Left lobe of liver (tissue), 2 donors: ENCODE results near the gene DSC1. TPM values are rescaled to one million over a fixed set of nuclear protein-coding genes. Genes with fewer than 3 reads are reported as not detected.
"Not testable (repeated sequence)": the region's sequence is repeated elsewhere in the genome, so short reads cannot be mapped to it uniquely, and the experiment has no call there.

Experiments used
- ATAC-seq: fragments of 200-7000 bp; cut with Tn5 transposase; one replicate; pipeline ENCODE4 v1.9.1; 2020; ENCODE audit warnings: mild to moderate bottlenecking, moderate library complexity
- DNase-seq: peaks from one replicate; pipeline ENCODE4 v3.0.0-alpha.2; 2020; ENCODE audit warnings: low spot score
- total RNA-seq: library from RNA; stranded (reverse); gene quantifications from one replicate; pipeline ENCODE4 v1.2.1, GENCODE V29; 2021
- donor health status: DM: no; HTN: no; CAD: no; lungs with moderate emphysema.
- donor health status: DM: no; HTN: yes; CAD: no.

The DSC1 gene
- total RNA-seq, 1 donor from 2014 or later = not detected

GRCh38 chr18:31177369-31177768 lies 14.7 kb upstream of the DSC1 start:
- not testable (repeated sequence) for ATAC-seq, DNase-seq

GRCh38 chr18:31176531-31176930 lies 13.9 kb upstream of the DSC1 start:
- no peak for DNase-seq

GRCh38 chr18:31171144-31171839 lies 8.6 kb upstream of the DSC1 start:
- DNase-seq = no peak
- ATAC-seq = no peak

More at GRCh38 chr18:31176531-31176930, 13.9 kb upstream of the DSC1 start:
- ATAC-seq = no peak

GRCh38 chr18:31170335-31170734 lies 7.7 kb upstream of the DSC1 start:
- DNase-seq = no peak
- ATAC-seq = no peak

- DNase-seq (no peak), ATAC-seq (no peak)
These were observed 250 bp downstream of the DSC1 start for GRCh38 chr18:31162419-31162793.

GRCh38 chr18:31161757-31162418 lies 768 bp downstream of the DSC1 start:
- DNase-seq (no peak), ATAC-seq (no peak)

- no peak for ATAC-seq
These were observed 5.6 kb downstream of the DSC1 start for GRCh38 chr18:31156821-31157763.

GRCh38 chr18:31155498-31155897 lies 7.2 kb downstream of the DSC1 start:
- ATAC-seq = no peak

More at GRCh38 chr18:31156821-31157763, 5.6 kb downstream of the DSC1 start:
- DNase-seq = no peak

GRCh38 chr18:31154181-31154580 lies 8.5 kb downstream of the DSC1 start:
- DNase-seq (no peak), ATAC-seq (no peak)

More at GRCh38 chr18:31155498-31155897, 7.2 kb downstream of the DSC1 start:
- no peak for DNase-seq

- ATAC-seq = no peak
These were observed 13.3 kb downstream of the DSC1 start for GRCh38 chr18:31149351-31149750.

GRCh38 chr18:31148600-31148999 lies 14.1 kb downstream of the DSC1 start:
- ATAC-seq = no peak
- DNase-seq = no peak

More at GRCh38 chr18:31149351-31149750, 13.3 kb downstream of the DSC1 start:
- DNase-seq = no peak

GRCh38 chr18:31146809-31147208 lies 15.8 kb downstream of the DSC1 start:
- ATAC-seq (no peak), DNase-seq (no peak)

GRCh38 chr18:31143025-31143424 lies 19.6 kb downstream of the DSC1 start:
- DNase-seq (no peak), ATAC-seq (no peak)

- no peak for ATAC-seq
- no peak for DNase-seq
These were observed 23.9 kb downstream of the DSC1 start for GRCh38 chr18:31138709-31139108.

- DNase-seq (no peak), ATAC-seq (no peak)
These were observed 27.6 kb downstream of the DSC1 start for GRCh38 chr18:31134988-31135529.

- DNase-seq (no peak), ATAC-seq (no peak)
These were observed 33.1 kb downstream of the DSC1 start for GRCh38 chr18:31129398-31130115.

GRCh38 chr18:31125878-31126277 lies 36.8 kb downstream of the DSC1 start:
- ATAC-seq (no peak), DNase-seq (no peak)

- not testable (repeated sequence) for ATAC-seq, DNase-seq
These were observed 39.5 kb downstream of the DSC1 start for GRCh38 chr18:31123125-31123524.

GRCh38 chr18:31120594-31120993 lies 42.1 kb downstream of the DSC1 start:
- DNase-seq (no peak), ATAC-seq (no peak)

GRCh38 chr18:31116853-31117595 lies 45.6 kb downstream of the DSC1 start:
- no peak for DNase-seq
- ATAC-seq = no peak
